Liver (tissue), 9 donors: ENCODE results near the gene ERI2. TPM values are rescaled to one million over a fixed set of nuclear protein-coding genes. Genes with fewer than 3 reads are reported as not detected.
A peak's percentile ranks its signal among the peaks of the same experiment; 100 is the strongest.

Experiments
- DNase-seq: peaks from one replicate; pipeline ENCODE4 v3.0.0-alpha.2; 2017; ENCODE audit warnings: low spot score
- H3K27ac ChIP-seq, 2 donors: one replicate each; pipeline ENCODE4 v1.7.0; 2013; ENCODE audit warnings: inconsistent platforms in 2 of 2, low read length in 2 of 2, control low read depth in 1 of 2, low read depth in 1 of 2, mild to moderate bottlenecking in 1 of 2
- H3K27me3 ChIP-seq, 4 donors: one replicate each; pipeline versions ENCODE4 v1.6.1 to v1.7.0; 2013; ENCODE audit warnings: low read length in 3 of 4, inconsistent platforms in 1 of 4, mild to moderate bottlenecking in 1 of 4, moderate library complexity in 1 of 4; ENCODE audit not compliant: control insufficient read depth in 4 of 4, insufficient read depth in 4 of 4
- H3K36me3 ChIP-seq, 4 donors: one replicate each; pipeline versions ENCODE4 v1.6.1 to v1.7.0; 2013; ENCODE audit warnings: low read length in 3 of 4, mild to moderate bottlenecking in 3 of 4, low read depth in 1 of 4, moderate library complexity in 1 of 4; ENCODE audit not compliant: control insufficient read depth in 4 of 4, insufficient read depth in 3 of 4
- H3K4me1 ChIP-seq, 4 donors: one replicate each; pipeline versions ENCODE4 v1.6.1 to v1.7.0; 2013; ENCODE audit warnings: low read length in 3 of 4, mild to moderate bottlenecking in 3 of 4, moderate library complexity in 1 of 4; ENCODE audit not compliant: control insufficient read depth in 4 of 4, insufficient read depth in 4 of 4
- H3K4me3 ChIP-seq, 3 donors: one replicate each; pipeline versions ENCODE4 v1.6.1 to v1.7.0; 2013; ENCODE audit warnings: low read length in 3 of 3, control low read depth in 1 of 3, low read depth in 1 of 3, mild to moderate bottlenecking in 1 of 3
- H3K9ac ChIP-seq, 2 donors: one replicate each; pipeline ENCODE4 v1.7.0; 2013; ENCODE audit warnings: low read length in 2 of 2, mild to moderate bottlenecking in 2 of 2, moderate library complexity in 2 of 2, control low read depth in 1 of 2, low read depth in 1 of 2
- H3K9me3 ChIP-seq, 4 donors: one replicate each; pipeline versions ENCODE4 v1.6.1 to v1.7.0; 2013; ENCODE audit warnings: low read length in 3 of 4; ENCODE audit not compliant: control insufficient read depth in 4 of 4
- CTCF ChIP-seq: fragments of 150-350 bp; IDR thresholded peaks from 2 replicates; pipeline ENCODE4 v1.5.1; 2017; ENCODE audit warnings: improper control_type of control experiment, low read depth, low read length; ENCODE audit not compliant: missing input control
- FOXA1 ChIP-seq: IDR thresholded peaks from 2 replicates; pipeline ENCODE4 v1.6.1; 2016; ENCODE audit warnings: antibody characterized with exemption
- FOXA2 ChIP-seq: IDR thresholded peaks from 2 replicates; pipeline ENCODE4 v1.6.1; 2016; ENCODE audit warnings: antibody characterized with exemption
- GABPA ChIP-seq, 2 donors: IDR thresholded peaks in 1 of 2; conservative IDR thresholded peaks in 1 of 2; 2 replicates each; pipeline ENCODE4 v1.6.1; 2016; ENCODE audit warnings: antibody characterized with exemption in 2 of 2, mild to moderate bottlenecking in 1 of 2, moderate library complexity in 1 of 2
- HNF4A ChIP-seq, 2 donors: conservative IDR thresholded peaks; 2 replicates each; pipeline ENCODE4 v1.6.1; 2016; ENCODE audit warnings: antibody characterized with exemption in 2 of 2, mild to moderate bottlenecking in 2 of 2
- HNF4G ChIP-seq: IDR thresholded peaks from 2 replicates; pipeline ENCODE4 v1.6.1; 2016; ENCODE audit warnings: antibody characterized with exemption
- JUND ChIP-seq, 2 donors: IDR thresholded peaks; 2 replicates each; pipeline ENCODE4 v1.6.1; 2016; ENCODE audit warnings: antibody characterized with exemption in 2 of 2
- NR2F2 ChIP-seq: IDR thresholded peaks from 2 replicates; pipeline ENCODE4 v1.6.1; 2016; ENCODE audit warnings: antibody characterized with exemption
- RAD21 ChIP-seq, 2 donors: IDR thresholded peaks; 2 replicates each; pipeline ENCODE4 v1.6.1; 2016; ENCODE audit warnings: antibody characterized with exemption in 2 of 2, mild to moderate bottlenecking in 2 of 2
- RXRA ChIP-seq, 2 donors: IDR thresholded peaks; 2 replicates each; pipeline ENCODE4 v1.6.1; 2017 to 2018; ENCODE audit warnings: antibody characterized with exemption in 2 of 2, mild to moderate bottlenecking in 1 of 2
- SP1 ChIP-seq: IDR thresholded peaks from 2 replicates; pipeline ENCODE4 v1.6.1; 2018; ENCODE audit warnings: antibody characterized with exemption, mild to moderate bottlenecking
- TAF1 ChIP-seq: conservative IDR thresholded peaks from 2 replicates; pipeline ENCODE4 v1.6.1; 2016; ENCODE audit warnings: antibody characterized with exemption, mild to moderate bottlenecking
- YY1 ChIP-seq: IDR thresholded peaks from 2 replicates; pipeline ENCODE4 v1.6.1; 2016; ENCODE audit warnings: antibody characterized with exemption, mild to moderate bottlenecking
- ZBTB33 ChIP-seq: IDR thresholded peaks from 2 replicates; pipeline ENCODE4 v1.6.1; 2016; ENCODE audit warnings: antibody characterized with exemption
- WGBS: extraction: QIAGEN DNeasy Blood & Tissue Kit; methylation state at CpG from one replicate; pipeline ENCODE4 v1.1.7; 2013; 5-methylcytosine and 5-hydroxymethylcytosine counted together
- polyA plus RNA-seq, 2 donors: library from polyadenylated mRNA; stranded (reverse) in 1 of 2; unstranded in 1 of 2; fragments of 200-250 nt in 1 of 2; fragments of >200 nt in 1 of 2; fragmentation: Nextera tagmentation in 1 of 2; extraction: Ambion mirVana in 1 of 2; gene quantifications; one replicate each; pipeline versions ENCODE4 v1.2.1 to v1.2.3, GENCODE V29; 2013 to 2015
- total RNA-seq, 2 donors: library from RNA; depleted of rRNA; stranded (reverse); fragments of >200 nt; gene quantifications; one replicate each; pipeline ENCODE4 v1.2.3, GENCODE V29; 2014
- TF ChIP-seq, protein P1 (sequence below): IDR thresholded peaks from 2 replicates; pipeline ENCODE4 v1.6.1; 2016; ENCODE audit warnings: antibody characterized with exemption
- donor health status: healthy.
- donor health status: healthy.
- donor health status: healthy.
- donor health status: healthy.
- donor health status: healthy.

Gene ERI2
- total and polyA plus RNA-seq, 4 donors, result 8.8 to 79.1 (median 19.1) TPM

GRCh38 chr16:20803192-20803560 lies 3.1 kb downstream of the ERI2 start:
- 43% methylated on average over 2 of the region's 2 CpGs for WGBS
- Histone ChIP-seq H3K9me3 (no peaks in the 10 kb centered on the region), H3K4me3 (no peak overlapping the region), H3K4me1 (peaks cover 9 to 33% (median 24%) of the 10 kb centered on the region in 4 donors), H3K9ac (no peak overlapping the region), H3K36me3 (peaks cover 0 to 13% (median 12%) of the 10 kb centered on the region in 4 donors), H3K27ac (peak overlapping the region; percentile 23 to 61), H3K27me3 (no peaks in the 10 kb centered on the region)
- no peak for DNase-seq
- TF ChIP-seq GABPA (IDR thresholded peaks at IDR 0.05 in 1 of 2, conservative IDR thresholded peaks at IDR 0.05 in 1 of 2) (no peak), CTCF (no peak), SP1 (no peak), FOXA1 (no peak), YY1 (no peak), HNF4G (no peak), ZBTB33 (no peak), RAD21 (IDR thresholded peaks at IDR 0.05) (no peak), JUND (IDR thresholded peaks at IDR 0.05) (no peak), HNF4A (conservative IDR thresholded peaks at IDR 0.05) (no peak), NR2F2 (no peak)
- TF ChIP-seq, protein P1, sequence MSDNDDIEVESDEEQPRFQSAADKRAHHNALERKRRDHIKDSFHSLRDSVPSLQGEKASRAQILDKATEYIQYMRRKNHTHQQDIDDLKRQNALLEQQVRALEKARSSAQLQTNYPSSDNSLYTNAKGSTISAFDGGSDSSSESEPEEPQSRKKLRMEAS, result no peak

DNA sequence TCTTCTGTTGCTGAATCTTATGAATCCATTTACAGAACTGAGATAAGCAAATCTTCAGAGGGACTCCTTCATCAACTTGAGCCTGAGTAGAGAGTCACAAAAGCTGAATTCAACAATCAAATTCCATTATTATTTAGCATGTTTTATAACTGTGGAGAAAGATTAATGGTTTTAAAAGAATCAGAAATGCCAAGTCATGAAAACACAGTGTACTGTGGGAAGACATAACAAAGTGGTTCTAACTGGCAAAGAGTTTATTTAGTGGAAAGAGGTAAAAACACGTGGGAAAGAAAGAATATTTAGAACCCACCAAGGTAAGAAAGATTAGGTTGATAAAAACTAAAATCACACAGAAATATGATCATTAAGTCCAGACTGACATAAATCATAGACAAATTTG lies 5.0 kb downstream of the ERI2 start:
- Histone ChIP-seq H3K9ac (no peak overlapping the region), H3K27ac (no peak overlapping the region), H3K4me1 (peaks cover 7 to 27% (median 18%) of the 10 kb centered on the region in 4 donors), H3K36me3 (peaks cover 0 to 27% (median 22%) of the 10 kb centered on the region in 4 donors), H3K4me3 (no peak overlapping the region), H3K27me3 (no peaks in the 10 kb centered on the region), H3K9me3 (no peaks in the 10 kb centered on the region)
- WGBS, result 52% methylated on average over 1 of the region's 1 CpG
- DNase-seq, result no peak
- no peak for TF ChIP-seq TAF1
- no peak for TF ChIP-seq HNF4A (conservative IDR thresholded peaks at IDR 0.05)
- TF ChIP-seq ZBTB33, result no peak
- no peak for TF ChIP-seq SP1
- TF ChIP-seq CTCF, result no peak
- TF ChIP-seq NR2F2, result no peak
- TF ChIP-seq JUND (IDR thresholded peaks at IDR 0.05), result no peak
- TF ChIP-seq RXRA (IDR thresholded peaks at IDR 0.05), result no peak
- no peak for TF ChIP-seq RAD21 (IDR thresholded peaks at IDR 0.05)
- TF ChIP-seq, protein P1, result no peak
- no peak for TF ChIP-seq GABPA (IDR thresholded peaks at IDR 0.05 in 1 of 2, conservative IDR thresholded peaks at IDR 0.05 in 1 of 2)
- no peak for TF ChIP-seq FOXA2
- TF ChIP-seq FOXA1, result no peak
- TF ChIP-seq HNF4G, result no peak
